ENCODE measurements around the gene UCK2. TPM values are rescaled to one million over a fixed set of nuclear protein-coding genes. Genes with fewer than 3 reads are reported as not detected.

UCK2 gene
- total RNA-seq, 1 donor from 2014 or later, result 111 TPM

GRCh38 chr1:165865633-165866340, 38.4 kb downstream of the UCK2 start:
- FAIRE-seq (no peak), DNase-seq (ENCODE audit: low read depth) (no peak)

GRCh38 chr1:165869343-165869742, 41.9 kb downstream of the UCK2 start:
- Histone ChIP-seq H3K36me3 (ENCODE audit: insufficient read depth, low read length) (no peaks in the 10 kb centered on the region), H3K9me3 (ENCODE audit: insufficient read depth, low read depth, low read length) (peaks cover 7% of the 10 kb centered on the region), H2AFZ (ENCODE audit: low read depth, low read length) (no peak overlapping the region), H3K9ac (ENCODE audit: low read length) (no peak overlapping the region), H3K79me2 (ENCODE audit: insufficient read depth, low read length) (peaks cover 94% of the 10 kb centered on the region), H3K27ac (ENCODE audit: low read depth, low read length) (no peak overlapping the region), H3K4me3 (ENCODE audit: insufficient read depth, low read depth, low read length) (no peak overlapping the region), H4K20me1 (ENCODE audit: insufficient read depth, low read length) (peaks cover 66% of the 10 kb centered on the region), H3K27me3 (ENCODE audit: insufficient read depth, low read length) (no peaks in the 10 kb centered on the region), H3K4me1 (ENCODE audit: insufficient read depth, low read length) (no peaks in the 10 kb centered on the region), H3K4me2 (ENCODE audit: low read length) (no peak overlapping the region)
- peak; percentile 15 for TF ChIP-seq CTCF (IDR thresholded peaks at IDR 0.05; ENCODE audit: insufficient read depth, low read depth, low read length)
- no peak for TF ChIP-seq EZH2 (IDR thresholded peaks at IDR 0.05; ENCODE audit: insufficient read depth, low read length)
- Mint-ChIP-seq H3K27ac (ENCODE audit: unreplicated experiment) (no peak overlapping the region), H3K36me3 (ENCODE audit: low read depth, unreplicated experiment) (no peaks in the 10 kb centered on the region), H3K27me3 (ENCODE audit: low read depth, unreplicated experiment) (no peaks in the 10 kb centered on the region), H3K4me1 (ENCODE audit: low read depth, unreplicated experiment) (peaks cover 24% of the 10 kb centered on the region), H3K4me3 (ENCODE audit: unreplicated experiment) (no peak overlapping the region), H3K9me3 (ENCODE audit: unreplicated experiment) (no peaks in the 10 kb centered on the region)
- no peak for DNase-seq (ENCODE audit: low read depth)
- FAIRE-seq, result no peak

More at GRCh38 chr1:165865633-165866340, 38.4 kb downstream of the UCK2 start:
- Mint-ChIP-seq H3K36me3 (ENCODE audit: low read depth, unreplicated experiment) (peaks cover 2% of the 10 kb centered on the region), H3K4me1 (ENCODE audit: low read depth, unreplicated experiment) (peaks cover 26% of the 10 kb centered on the region), H3K4me3 (ENCODE audit: unreplicated experiment) (no peak overlapping the region), H3K9me3 (ENCODE audit: unreplicated experiment) (no peaks in the 10 kb centered on the region), H3K27me3 (ENCODE audit: low read depth, unreplicated experiment) (no peaks in the 10 kb centered on the region), H3K27ac (ENCODE audit: unreplicated experiment) (no peak overlapping the region)
- peaks cover 89% of the 10 kb centered on the region for H3K79me2 ChIP-seq (ENCODE audit: insufficient read depth, low read length)
- H4K20me1 ChIP-seq (ENCODE audit: insufficient read depth, low read length), result peaks cover 66% of the 10 kb centered on the region
- no peaks in the 10 kb centered on the region for H3K4me1 ChIP-seq (ENCODE audit: insufficient read depth, low read length)
- TF ChIP-seq EZH2 (IDR thresholded peaks at IDR 0.05; ENCODE audit: insufficient read depth, low read length) (no peak), CTCF (IDR thresholded peaks at IDR 0.05; ENCODE audit: insufficient read depth, low read depth, low read length) (no peak)
- no peak overlapping the region for H3K4me2 ChIP-seq (ENCODE audit: low read length)
- no peak overlapping the region for H2AFZ ChIP-seq (ENCODE audit: low read depth, low read length)
- no peaks in the 10 kb centered on the region for H3K36me3 ChIP-seq (ENCODE audit: insufficient read depth, low read length)
- no peak overlapping the region for H3K27ac ChIP-seq (ENCODE audit: low read depth, low read length)
- no peaks in the 10 kb centered on the region for H3K27me3 ChIP-seq (ENCODE audit: insufficient read depth, low read length)
- H3K4me3 ChIP-seq (ENCODE audit: insufficient read depth, low read depth, low read length), result no peak overlapping the region
- H3K9ac ChIP-seq (ENCODE audit: low read length), result no peak overlapping the region
- H3K9me3 ChIP-seq (ENCODE audit: insufficient read depth, low read depth, low read length), result no peaks in the 10 kb centered on the region
